ENCODE results near the gene HTT.

HTT gene

DNA sequence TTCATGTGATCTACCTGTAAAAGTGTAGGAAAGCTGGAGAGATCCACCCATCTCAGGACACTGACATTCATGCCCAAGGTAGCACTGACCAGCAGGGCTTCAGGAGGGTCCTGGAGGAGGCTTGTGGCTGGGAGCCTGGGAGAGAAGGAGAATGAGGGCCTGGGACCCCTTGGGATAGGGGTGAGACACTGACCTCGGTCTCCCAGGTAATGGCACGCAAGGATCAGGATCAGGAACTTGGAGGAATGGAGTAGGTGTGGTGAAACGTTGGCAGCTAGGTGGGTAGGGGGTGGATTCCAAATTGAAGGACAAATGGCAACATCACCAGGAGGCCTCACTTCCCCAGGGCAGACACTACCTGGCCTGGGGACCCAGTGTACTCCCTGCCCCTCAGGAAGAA, 206.0 kb downstream of the HTT start:
- DNase-seq = no peak

DNA sequence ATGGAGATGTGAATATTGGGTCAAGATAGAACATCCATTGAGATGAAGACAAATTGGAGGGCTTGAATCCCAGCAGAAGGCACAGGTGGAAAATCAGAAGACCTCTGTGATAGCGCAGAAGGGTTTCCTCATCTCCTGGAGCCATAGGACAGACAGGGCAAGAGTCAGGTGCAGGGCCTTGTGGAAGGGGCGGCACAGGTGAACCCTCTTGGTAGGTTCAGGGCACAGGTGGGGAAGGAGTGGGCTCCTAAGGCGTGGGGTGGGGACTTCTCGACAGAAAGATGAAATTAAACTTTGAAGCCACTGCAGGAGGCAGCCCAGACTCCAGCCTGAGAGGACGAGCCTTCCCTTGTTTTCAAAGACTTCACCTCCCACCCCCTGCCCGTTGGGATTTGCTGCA, 209.0 kb downstream of the HTT start:
- DNase-seq = no peak

GRCh38 chr4:3283916-3284315, 209.4 kb downstream of the HTT start:
- DNase-seq = no peak

GRCh38 chr4:3284734-3285557, 210.5 kb downstream of the HTT start:
- DNase-seq = no peak

DNA sequence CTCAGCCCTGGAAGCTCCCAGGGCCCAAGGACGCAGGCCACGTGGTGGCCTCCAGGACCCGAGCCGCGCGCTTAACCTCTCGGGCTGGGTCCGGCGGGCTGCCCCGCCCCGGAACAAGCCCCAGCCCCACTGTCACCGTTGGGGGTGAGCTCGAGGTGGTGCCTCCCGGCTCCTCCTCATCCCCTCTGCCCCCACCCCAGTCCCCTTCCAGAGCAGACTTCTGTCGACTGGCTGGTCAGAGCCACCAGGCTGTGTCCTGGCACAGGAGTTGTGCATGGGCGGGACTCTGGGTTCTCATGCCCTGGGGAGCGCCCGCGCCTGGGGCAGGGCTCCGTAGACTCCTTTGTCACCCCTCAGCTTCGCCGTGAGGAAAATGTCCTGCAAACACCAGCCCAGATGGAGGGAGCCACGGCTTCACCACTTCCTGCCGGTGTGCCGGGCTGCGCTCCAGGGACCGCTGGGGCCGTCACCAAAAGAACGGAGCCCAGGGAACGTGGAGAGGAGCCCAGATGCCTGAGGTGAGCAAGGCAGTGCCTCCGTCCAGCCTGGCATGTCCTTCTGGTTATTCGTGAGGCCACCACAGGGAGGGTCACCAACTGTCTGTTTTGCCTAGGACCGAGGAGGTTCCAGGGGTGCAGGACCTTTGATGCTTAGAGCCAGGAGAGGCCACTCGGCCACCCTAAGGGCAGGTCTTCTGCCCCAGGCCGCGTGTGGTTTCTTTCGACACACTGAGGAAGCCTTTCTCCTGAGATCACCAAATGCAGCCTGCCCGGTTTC, 211.3 kb downstream of the HTT start:
- DNase-seq = peak; percentile 25

DNA sequence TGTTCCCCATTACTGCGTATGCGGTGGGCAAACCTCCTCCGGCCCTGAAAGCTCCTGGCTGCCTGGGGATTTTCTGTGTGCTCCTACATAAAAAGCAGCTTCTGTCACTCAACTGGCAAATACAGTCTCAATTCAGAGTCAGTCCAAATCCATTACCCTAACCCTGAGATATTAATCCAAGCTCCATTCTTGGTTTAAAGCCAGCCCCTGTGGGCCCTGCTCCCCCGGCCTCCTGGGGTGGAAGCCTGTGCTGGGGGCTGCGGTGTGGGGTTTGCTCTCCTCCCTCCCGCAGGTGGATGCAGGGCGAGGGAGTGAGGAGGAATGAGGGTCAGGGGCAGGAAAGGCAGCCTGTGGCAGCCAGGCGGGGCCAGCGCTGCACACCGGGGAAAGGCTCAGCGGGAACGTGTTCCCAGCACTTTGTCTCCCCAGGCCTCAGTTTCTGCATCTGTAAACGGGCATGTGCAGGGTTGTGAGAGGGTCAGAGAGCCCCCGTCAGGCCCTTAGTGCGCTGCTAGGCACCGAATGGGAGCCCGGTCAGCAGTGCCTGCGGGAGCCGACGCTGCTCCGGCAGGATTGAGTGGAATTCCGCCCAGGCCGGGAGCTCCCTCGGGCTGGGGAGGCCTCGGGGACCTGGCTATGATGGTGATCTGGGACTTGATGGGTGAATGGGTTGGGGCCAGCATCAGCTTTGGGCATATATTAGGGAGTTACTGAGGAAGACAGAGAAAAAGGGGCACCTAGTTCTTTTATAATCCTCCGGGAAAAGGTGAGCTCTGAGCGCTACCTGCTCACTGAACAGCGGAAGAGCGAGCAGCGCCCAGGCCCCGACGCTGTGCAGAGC, 212.1 kb downstream of the HTT start:
- no peak for DNase-seq

DNA sequence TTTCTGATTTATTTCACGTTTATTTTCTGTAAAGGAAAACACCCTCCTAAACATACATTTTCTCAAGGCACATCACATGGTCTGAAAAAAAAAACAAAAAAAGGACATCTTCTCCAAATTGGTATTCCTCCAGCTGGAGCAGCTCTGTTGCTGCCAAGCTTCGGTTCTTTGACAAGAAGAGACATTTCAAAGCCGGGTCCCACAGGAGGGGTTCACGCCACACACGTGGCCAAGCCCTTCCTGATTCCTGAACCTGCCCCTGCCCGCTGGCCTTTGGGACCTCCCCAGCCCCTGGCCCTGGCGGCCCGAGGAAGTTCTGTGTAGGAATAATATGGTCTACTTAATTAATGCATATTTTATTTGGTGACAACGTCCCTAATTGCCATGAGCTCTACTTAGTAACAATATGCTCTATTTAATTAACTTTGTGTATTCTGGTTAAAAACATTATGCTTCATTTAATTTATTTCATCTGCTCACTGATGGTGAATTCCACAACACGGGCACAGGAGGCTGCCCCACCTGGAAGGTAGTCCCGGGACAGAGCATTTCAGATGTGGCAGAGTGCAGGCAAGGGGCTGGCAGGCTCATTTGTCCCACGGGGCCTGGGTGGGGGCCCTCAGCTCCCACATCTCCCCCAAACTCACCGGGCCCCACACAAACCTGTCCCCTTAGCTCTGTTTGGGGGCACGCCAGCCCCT, 212.9 kb downstream of the HTT start:
- DNase-seq = no peak

- no peak for DNase-seq
These were observed 213.6 kb downstream of the HTT start for GRCh38 chr4:3287972-3288570.

DNA sequence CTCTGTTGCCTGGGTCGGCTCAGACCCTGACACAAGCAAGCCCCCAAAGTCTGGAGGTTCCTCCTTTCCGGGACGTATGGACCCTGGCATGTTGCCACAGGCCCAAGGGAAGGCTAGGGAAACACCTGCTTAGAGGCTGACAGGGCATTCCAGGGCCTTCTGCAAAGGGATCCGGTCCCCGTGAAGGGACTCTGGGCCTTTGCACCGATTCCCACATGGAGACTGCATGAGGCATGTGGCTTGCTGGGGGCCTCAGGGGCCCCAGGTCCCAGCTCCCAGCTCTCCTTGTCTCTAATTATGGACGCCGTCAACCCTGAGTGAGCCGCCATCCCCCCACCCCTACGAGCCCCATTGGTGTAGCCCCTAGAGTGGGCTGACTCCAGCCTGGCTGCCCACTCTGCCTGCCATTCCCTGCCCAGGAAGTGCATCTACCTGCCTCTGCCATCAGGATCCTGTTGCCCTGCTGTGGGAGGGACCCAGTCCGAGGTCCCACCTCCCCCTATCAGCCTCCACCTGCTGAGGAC, 214.2 kb downstream of the HTT start:
- no peak for DNase-seq

GRCh38 chr4:3290476-3290875, 216.0 kb downstream of the HTT start:
- DNase-seq = no peak

- DNase-seq = no peak
These were observed 216.4 kb downstream of the HTT start for GRCh38 chr4:3290889-3291321.

- DNase-seq = peak; percentile 6
These were observed 217.0 kb downstream of the HTT start for GRCh38 chr4:3291411-3291968.

- DNase-seq = peak; percentile 15
These were observed 217.6 kb downstream of the HTT start for GRCh38 chr4:3291969-3292570.

DNA sequence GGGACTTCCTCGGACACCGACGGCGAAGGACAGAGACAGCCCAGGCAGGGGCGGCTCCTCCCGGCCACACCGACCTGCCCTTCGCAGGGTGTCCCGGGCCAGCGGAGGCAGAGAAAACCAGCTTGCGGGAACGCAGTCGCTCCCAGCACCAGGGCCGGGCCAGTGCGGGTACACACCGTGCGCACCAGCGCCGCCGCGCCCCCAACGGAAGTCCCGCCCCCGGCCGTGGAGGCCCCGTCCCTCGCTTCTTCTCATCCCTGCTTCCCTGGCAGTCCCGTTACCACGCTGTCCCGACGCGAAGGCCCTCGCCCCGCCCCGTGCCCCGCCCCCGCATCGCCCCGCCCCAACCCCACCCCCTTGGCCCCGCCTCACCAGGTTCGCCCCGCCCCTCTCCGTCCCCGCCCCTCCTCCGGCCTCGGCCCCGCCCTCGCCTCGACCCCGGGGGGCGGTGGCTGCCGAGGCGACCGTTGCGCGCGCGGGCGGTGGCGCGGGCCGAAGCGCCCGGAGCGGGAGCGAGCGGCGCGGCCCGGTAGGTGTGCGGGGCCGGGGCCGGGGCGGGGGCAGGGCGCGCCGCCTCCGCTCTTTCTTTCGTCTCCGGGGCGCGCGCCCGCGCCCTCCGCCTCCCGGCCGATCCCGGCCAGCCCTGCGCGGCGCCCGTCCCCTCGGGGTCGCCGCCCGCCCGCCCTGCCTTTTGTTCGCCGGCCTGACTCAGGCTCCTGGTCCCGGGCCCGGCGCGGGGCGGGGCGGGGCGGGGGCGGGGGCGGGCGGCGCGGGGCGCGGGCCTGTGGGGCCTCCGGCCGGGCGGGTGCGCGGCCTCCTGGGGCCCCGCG, 218.3 kb downstream of the HTT start, which contains the start of gene RGS12:
Gene RGS12, plus strand, starts transcription at position 451 of the 830 bp plus-strand sequence. CDS start 23,150 bp downstream, outside the sequence.
- DNase-seq = peak; percentile 92
